NB4 (cell line): ENCODE data around the gene TRIM37.

Source experiments
- MAX ChIP-seq: IDR thresholded peaks from 2 replicates; pipeline ENCODE4 v1.6.1; 2011; ENCODE audit warnings: low read depth, low read length
- MYC ChIP-seq: IDR thresholded peaks from 2 replicates; pipeline ENCODE4 v1.6.1; 2011; ENCODE audit warnings: low read depth, low read length
- POLR2A ChIP-seq: IDR thresholded peaks from 2 replicates; pipeline ENCODE4 v1.6.1; 2011; ENCODE audit warnings: mild to moderate bottlenecking; ENCODE audit not compliant: insufficient read length; ENCODE audit errors: extremely low read depth
- TF ChIP-seq, protein P1 (sequence below): IDR thresholded peaks from one replicate; pipeline ENCODE4 v1.5.1; 2012; ENCODE audit warnings: low read depth, low read length

GRCh38 chr17:59007995-59008394, 98.7 kb downstream of the TRIM37 start:
- TF ChIP-seq, protein P1, sequence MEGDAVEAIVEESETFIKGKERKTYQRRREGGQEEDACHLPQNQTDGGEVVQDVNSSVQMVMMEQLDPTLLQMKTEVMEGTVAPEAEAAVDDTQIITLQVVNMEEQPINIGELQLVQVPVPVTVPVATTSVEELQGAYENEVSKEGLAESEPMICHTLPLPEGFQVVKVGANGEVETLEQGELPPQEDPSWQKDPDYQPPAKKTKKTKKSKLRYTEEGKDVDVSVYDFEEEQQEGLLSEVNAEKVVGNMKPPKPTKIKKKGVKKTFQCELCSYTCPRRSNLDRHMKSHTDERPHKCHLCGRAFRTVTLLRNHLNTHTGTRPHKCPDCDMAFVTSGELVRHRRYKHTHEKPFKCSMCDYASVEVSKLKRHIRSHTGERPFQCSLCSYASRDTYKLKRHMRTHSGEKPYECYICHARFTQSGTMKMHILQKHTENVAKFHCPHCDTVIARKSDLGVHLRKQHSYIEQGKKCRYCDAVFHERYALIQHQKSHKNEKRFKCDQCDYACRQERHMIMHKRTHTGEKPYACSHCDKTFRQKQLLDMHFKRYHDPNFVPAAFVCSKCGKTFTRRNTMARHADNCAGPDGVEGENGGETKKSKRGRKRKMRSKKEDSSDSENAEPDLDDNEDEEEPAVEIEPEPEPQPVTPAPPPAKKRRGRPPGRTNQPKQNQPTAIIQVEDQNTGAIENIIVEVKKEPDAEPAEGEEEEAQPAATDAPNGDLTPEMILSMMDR: no peak
- TF ChIP-seq MAX (no peak), POLR2A (no peak), MYC (no peak)
